T-helper 2 cell treated with Interferon-gamma antibody and Interleukin-4, amounts not matched to agents 5 μg/mL and 100 μg/mL, for 36 hours (primary cell): ENCODE measurements around the gene MTIF2.
A peak's percentile ranks its signal among the peaks of the same experiment; 100 is the strongest.
"Not testable (repeated sequence)": the region's sequence is repeated elsewhere in the genome, so short reads cannot be mapped to it uniquely, and the experiment has no call there.

Experiments used
- DNase-seq: peaks from one replicate; pipeline ENCODE4 v3.0.0; 2021; ENCODE audit warnings: low spot score
- H3K27ac Mint-ChIP-seq: one replicate; pipeline ENCODE4 v1.8.0; 2021; ENCODE audit warnings: mild to moderate bottlenecking, mixed read lengths
- H3K27me3 Mint-ChIP-seq: one replicate; pipeline ENCODE4 v1.8.0; 2021; ENCODE audit warnings: low read depth, mixed read lengths
- H3K36me3 Mint-ChIP-seq: one replicate; pipeline ENCODE4 v1.8.0; 2021; ENCODE audit warnings: low read depth, mixed read lengths
- H3K4me1 Mint-ChIP-seq: one replicate; pipeline ENCODE4 v1.8.0; 2021; ENCODE audit warnings: low read depth, mixed read lengths
- H3K4me3 Mint-ChIP-seq: one replicate; pipeline ENCODE4 v1.8.0; 2022; ENCODE audit warnings: mild to moderate bottlenecking, moderate library complexity, mixed read lengths
- H3K9me3 Mint-ChIP-seq: one replicate; pipeline ENCODE4 v1.8.0; 2021; ENCODE audit warnings: mixed read lengths

Gene MTIF2

DNA sequence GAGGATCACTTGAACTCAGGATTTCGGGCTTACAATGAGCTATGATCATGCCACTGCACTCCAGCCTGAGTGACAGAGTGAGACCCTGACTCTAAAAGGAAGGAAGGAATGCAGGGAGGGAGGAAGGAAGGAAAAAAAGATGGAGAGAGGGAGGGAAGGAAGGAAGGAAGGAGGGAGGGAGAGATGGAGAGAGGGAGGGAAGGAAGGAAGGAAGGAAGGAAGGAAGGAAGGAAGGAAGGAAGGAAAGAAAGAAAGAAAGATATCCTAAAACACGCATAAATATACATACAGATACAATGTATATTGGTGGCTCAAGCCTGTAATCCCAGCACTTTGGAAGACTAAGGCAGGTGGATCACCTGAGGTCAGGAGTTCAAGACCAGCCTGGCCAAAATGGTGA, 5.3 kb upstream of the MTIF2 start:
- not testable (repeated sequence) for H3K9me3 Mint-ChIP-seq, H3K4me3 Mint-ChIP-seq, DNase-seq, H3K27me3 Mint-ChIP-seq, H3K27ac Mint-ChIP-seq, H3K4me1 Mint-ChIP-seq, H3K36me3 Mint-ChIP-seq

- Mint-ChIP-seq H3K27me3 (peaks cover 2% of the 10 kb centered on the region), H3K27ac (peak overlapping the region; percentile 84), H3K9me3 (no peaks in the 10 kb centered on the region), H3K4me3 (peak overlapping the region; percentile 95), H3K36me3 (peaks cover 5% of the 10 kb centered on the region), H3K4me1 (peaks cover 8% of the 10 kb centered on the region)
- no peak for DNase-seq
Measured at GRCh38 chr2:55269645-55269990, 587 bp upstream of the MTIF2 start.

DNA sequence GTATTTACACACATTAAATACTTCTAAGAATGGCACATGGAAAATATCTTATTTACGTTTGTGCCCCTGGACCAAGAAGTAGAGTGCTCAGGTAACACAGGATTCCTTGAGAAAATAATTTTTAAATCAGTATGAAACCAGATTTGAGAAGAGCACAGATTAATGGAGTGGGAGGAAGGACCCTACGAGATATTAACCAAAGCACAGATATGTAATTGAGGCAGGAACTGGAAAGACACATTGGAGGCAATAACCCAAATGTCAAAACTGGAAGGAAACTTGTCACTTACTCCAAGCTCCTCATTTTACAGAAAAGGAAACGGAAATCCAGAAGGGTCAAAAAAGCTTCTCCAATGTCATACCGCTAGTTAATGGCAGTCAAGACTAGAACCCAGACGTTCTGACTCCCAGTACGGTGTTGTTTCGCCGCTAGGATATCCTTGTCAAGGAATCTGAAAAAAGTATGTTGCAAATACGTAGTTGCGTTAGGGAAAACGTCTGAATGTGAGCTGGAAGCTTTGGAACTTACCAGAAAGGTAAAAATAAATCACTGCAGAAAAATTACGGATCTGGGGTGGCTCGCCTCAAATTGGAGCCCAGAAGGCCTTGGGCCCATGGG, 634 bp downstream of the MTIF2 start:
- peaks cover 10% of the 10 kb centered on the region for H3K36me3 Mint-ChIP-seq
- H3K27ac Mint-ChIP-seq: peak overlapping the region; percentile 84
- no peaks in the 10 kb centered on the region for H3K9me3 Mint-ChIP-seq
- no peak for DNase-seq
- peaks cover 8% of the 10 kb centered on the region for H3K4me1 Mint-ChIP-seq
- H3K4me3 Mint-ChIP-seq: peak overlapping the region; percentile 95
- no peaks in the 10 kb centered on the region for H3K27me3 Mint-ChIP-seq

GRCh38 chr2:55259586-55259985, 9.4 kb downstream of the MTIF2 start:
- not testable (repeated sequence) for H3K9me3 Mint-ChIP-seq, DNase-seq, H3K27ac Mint-ChIP-seq, H3K4me3 Mint-ChIP-seq, H3K4me1 Mint-ChIP-seq, H3K27me3 Mint-ChIP-seq
- H3K36me3 Mint-ChIP-seq: peaks cover 14% of the 10 kb centered on the region

DNA sequence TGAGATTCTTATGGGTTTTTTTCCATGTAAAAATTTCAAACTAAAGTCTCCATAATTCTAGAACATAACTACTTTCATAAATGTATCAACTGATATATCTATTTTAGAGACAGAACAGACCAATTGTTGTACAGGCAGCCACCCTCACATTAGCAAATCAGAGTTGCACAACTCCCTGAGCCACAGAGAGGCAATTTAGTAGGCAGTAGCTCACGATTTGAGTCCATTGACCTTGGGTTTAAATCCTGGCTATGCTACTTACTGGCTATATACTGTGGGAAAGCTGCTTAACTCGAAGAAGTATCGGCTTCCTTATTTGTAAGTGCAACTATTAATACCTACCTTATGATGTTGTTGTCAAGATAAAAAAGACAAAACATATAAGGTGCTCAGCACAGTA, 16.2 kb downstream of the MTIF2 start:
- Mint-ChIP-seq H3K27ac (no peak overlapping the region), H3K9me3 (no peaks in the 10 kb centered on the region), H3K27me3 (no peaks in the 10 kb centered on the region), H3K36me3 (peaks cover 26% of the 10 kb centered on the region), H3K4me1 (no peaks in the 10 kb centered on the region), H3K4me3 (no peak overlapping the region)
- DNase-seq: no peak

DNA sequence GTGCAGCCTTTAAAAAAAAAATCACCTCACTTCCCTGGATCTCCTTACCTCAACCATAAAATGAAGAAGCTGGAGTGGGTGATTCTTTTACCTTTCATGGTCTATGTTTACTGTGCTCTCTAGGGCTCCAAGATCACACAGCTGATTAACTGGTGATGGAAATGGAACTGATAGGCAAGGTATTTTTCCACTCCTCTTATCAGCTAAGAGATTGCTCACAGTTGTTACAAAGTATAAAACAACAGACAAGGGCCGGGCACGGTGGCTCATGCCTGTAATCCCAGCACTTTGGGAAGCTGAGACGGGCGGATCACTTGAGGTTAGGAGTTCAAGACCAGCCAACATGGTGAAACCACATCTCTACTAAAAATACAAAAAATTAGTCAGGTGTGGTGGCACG, 22.0 kb downstream of the MTIF2 start:
- no peak for DNase-seq
- Mint-ChIP-seq H3K27ac (no peak overlapping the region), H3K4me3 (no peak overlapping the region), H3K36me3 (peaks cover 30% of the 10 kb centered on the region), H3K9me3 (no peaks in the 10 kb centered on the region), H3K27me3 (no peaks in the 10 kb centered on the region), H3K4me1 (no peaks in the 10 kb centered on the region)

DNA sequence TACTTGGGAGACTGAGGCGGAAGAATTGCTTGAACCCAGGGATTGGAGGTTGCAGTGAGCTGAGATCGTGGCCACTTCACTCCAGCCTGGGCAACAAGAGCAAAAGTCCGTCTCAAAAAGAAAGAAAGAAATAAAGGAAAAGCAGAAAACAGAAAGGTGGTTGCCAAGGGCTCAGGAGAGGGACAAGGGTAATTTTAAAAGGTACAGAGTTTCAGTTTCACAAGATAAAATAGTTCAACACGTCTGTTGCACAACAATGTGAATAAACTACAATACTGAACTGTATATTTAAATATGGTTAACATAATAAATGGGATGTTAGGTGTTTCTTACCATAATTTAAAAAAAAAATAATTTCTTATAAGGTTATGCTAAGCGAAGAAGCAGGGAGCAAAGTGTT, 23.6 kb downstream of the MTIF2 start:
- H3K27ac Mint-ChIP-seq: no peak overlapping the region
- peaks cover 26% of the 10 kb centered on the region for H3K36me3 Mint-ChIP-seq
- H3K9me3 Mint-ChIP-seq: no peaks in the 10 kb centered on the region
- no peak overlapping the region for H3K4me3 Mint-ChIP-seq
- no peaks in the 10 kb centered on the region for H3K4me1 Mint-ChIP-seq
- no peak for DNase-seq
- H3K27me3 Mint-ChIP-seq: no peaks in the 10 kb centered on the region

- Mint-ChIP-seq H3K36me3 (peaks cover 22% of the 10 kb centered on the region), H3K4me3 (no peak overlapping the region), H3K27ac (no peak overlapping the region)
Measured at GRCh38 chr2:55242617-55243016, 26.4 kb downstream of the MTIF2 start.

GRCh38 chr2:55241582-55241981, 27.4 kb downstream of the MTIF2 start:
- H3K27me3 Mint-ChIP-seq, H3K4me3 Mint-ChIP-seq, DNase-seq, H3K27ac Mint-ChIP-seq, H3K4me1 Mint-ChIP-seq, H3K9me3 Mint-ChIP-seq: not testable (repeated sequence)
- peaks cover 26% of the 10 kb centered on the region for H3K36me3 Mint-ChIP-seq

More at GRCh38 chr2:55242617-55243016, 26.4 kb downstream of the MTIF2 start:
- Mint-ChIP-seq H3K4me1 (no peaks in the 10 kb centered on the region), H3K9me3 (no peaks in the 10 kb centered on the region), H3K27me3 (no peaks in the 10 kb centered on the region)
- no peak for DNase-seq

GRCh38 chr2:55239656-55240222, 29.3 kb downstream of the MTIF2 start:
- no peak for DNase-seq
- no peak overlapping the region for H3K4me3 Mint-ChIP-seq
- H3K4me1 Mint-ChIP-seq: peaks cover 4% of the 10 kb centered on the region
- H3K36me3 Mint-ChIP-seq: peaks cover 36% of the 10 kb centered on the region
- H3K27me3 Mint-ChIP-seq: no peaks in the 10 kb centered on the region
- H3K27ac Mint-ChIP-seq: no peak overlapping the region
- H3K9me3 Mint-ChIP-seq: no peaks in the 10 kb centered on the region

DNA sequence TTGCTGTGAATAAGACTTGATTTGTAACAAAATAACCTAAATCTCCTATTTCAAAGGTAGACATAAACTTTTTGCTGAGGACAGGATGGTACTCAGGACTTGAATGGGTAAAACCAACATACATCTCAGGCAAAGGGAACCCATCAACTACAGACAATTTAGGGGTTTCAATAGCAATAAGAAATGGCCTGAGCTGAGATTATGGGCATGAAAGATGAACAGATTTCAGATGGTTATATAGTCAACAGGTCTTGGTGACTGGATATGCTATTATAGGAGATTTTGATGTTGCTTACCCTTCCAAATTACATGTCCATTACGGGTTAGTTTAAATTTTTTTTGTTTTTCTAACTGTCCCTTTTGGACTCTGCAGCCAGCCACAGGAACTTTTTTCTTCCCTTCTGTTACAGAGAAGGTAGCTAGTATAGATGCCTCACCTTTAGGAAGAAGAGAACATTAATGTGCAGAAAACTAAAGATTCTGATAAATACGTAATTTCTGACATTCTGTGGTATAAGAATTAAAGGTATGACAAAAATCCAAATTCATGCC, 32.0 kb downstream of the MTIF2 start:
- no peak overlapping the region for H3K4me3 Mint-ChIP-seq
- H3K27ac Mint-ChIP-seq: no peak overlapping the region
- no peaks in the 10 kb centered on the region for H3K9me3 Mint-ChIP-seq
- peaks cover 48% of the 10 kb centered on the region for H3K36me3 Mint-ChIP-seq
- H3K4me1 Mint-ChIP-seq: peaks cover 16% of the 10 kb centered on the region
- DNase-seq: no peak
- H3K27me3 Mint-ChIP-seq: no peaks in the 10 kb centered on the region

- peaks cover 48% of the 10 kb centered on the region for H3K36me3 Mint-ChIP-seq
- H3K27ac Mint-ChIP-seq: no peak overlapping the region
- peaks cover 19% of the 10 kb centered on the region for H3K4me1 Mint-ChIP-seq
- no peaks in the 10 kb centered on the region for H3K9me3 Mint-ChIP-seq
- DNase-seq: no peak
- H3K27me3 Mint-ChIP-seq: no peaks in the 10 kb centered on the region
- no peak overlapping the region for H3K4me3 Mint-ChIP-seq
Measured at GRCh38 chr2:55235724-55236538, 33.1 kb downstream of the MTIF2 start.

DNA sequence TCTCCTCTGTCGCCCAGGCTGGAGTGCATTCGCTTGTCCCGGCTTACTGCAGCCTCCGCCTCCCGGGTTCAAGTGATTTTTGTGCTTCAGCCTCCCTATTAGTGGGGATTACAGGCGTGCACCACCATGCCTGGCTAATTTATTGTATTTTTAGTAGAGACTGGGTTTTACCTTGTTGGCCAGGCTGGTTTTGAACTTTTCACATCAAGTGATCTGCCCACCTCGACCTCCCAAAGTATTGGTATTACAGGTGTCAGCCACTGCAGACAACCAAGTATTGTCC, 35.4 kb downstream of the MTIF2 start:
- Mint-ChIP-seq H3K27me3 (no peaks in the 10 kb centered on the region), H3K36me3 (peaks cover 53% of the 10 kb centered on the region), H3K9me3 (no peaks in the 10 kb centered on the region), H3K4me3 (peak overlapping the region; percentile 99), H3K27ac (peak overlapping the region; percentile 91), H3K4me1 (peaks cover 34% of the 10 kb centered on the region)
- DNase-seq: no peak

DNA sequence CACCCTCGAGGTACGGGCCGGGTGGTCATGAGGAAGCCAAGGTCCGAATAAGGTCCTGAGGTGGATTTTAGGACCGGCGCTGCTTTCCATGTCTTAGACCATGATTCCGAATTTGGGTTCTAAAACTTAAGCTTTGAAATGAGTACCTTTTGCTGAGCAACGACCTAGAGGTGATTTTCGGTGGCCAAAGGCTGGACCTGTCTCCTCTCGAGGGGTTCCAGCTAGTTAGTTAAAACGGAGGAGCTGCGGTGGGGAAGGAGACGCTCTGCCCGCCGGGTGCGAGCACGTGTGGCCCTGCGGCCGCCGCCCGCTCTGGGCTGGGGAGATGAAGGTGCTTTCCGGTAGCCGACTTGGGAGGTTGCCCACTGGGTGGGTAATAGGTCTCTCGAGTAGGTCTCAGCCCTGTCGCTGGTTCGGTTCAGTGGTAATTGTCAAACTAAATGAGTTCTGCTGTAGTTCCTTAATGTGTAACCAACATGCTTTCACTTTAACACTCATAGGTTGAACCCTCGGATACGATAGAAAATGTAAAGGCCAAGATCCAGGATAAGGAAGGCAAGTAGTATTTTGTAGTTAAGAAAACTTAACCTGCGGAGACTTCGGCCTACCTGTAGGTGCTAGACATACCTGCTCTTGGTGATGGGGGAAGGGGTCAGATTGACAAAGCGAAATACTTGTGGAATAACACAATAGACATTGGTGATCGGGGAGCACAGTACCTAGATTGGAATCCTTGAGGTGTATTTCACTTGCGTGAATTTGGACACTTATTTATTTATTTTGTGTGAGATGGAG, 36.0 kb downstream of the MTIF2 start:
- Mint-ChIP-seq H3K9me3 (no peaks in the 10 kb centered on the region), H3K4me1 (peaks cover 38% of the 10 kb centered on the region), H3K27me3 (no peaks in the 10 kb centered on the region), H3K4me3 (peak overlapping the region; percentile 99), H3K27ac (peak overlapping the region; percentile 91), H3K36me3 (peaks cover 54% of the 10 kb centered on the region)
- no peak for DNase-seq
